GM21786 (cell line): ENCODE measurements around the gene LRMDA.

Experiments used
- ATAC-seq: cut with Tn5 transposase; IDR thresholded peaks from one replicate; pipeline ENCODE4 v1.9.1; 2021; ENCODE audit not compliant: unreplicated experiment

The LRMDA gene

GRCh38 chr10:76433161-76434005 is 1002.0 kb downstream of the LRMDA start:
- ATAC-seq: no peak

- no peak for ATAC-seq
These were observed 1003.7 kb downstream of the LRMDA start for GRCh38 chr10:76435157-76435556.

GRCh38 chr10:76436401-76436811 is 1005.0 kb downstream of the LRMDA start:
- no peak for ATAC-seq

DNA sequence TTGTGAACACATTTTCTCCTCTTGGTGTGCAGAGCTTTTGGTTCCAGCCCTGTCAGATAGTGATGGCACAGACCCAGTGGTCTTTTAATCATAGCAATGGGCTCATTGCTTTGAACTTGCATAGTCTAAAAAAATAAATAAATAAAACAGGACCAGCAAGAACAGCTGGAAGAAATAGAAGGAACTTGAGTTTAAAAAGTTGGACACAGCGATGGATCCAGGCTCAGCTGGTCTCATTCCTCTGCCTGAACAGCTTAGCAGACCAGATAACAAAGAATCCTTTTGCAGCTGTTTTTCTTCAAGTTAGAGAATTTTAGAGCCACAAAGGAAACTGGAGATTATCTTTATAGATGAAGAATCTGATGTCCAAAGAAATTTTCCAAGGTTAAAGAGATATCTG is 1005.6 kb downstream of the LRMDA start:
- no peak for ATAC-seq

DNA sequence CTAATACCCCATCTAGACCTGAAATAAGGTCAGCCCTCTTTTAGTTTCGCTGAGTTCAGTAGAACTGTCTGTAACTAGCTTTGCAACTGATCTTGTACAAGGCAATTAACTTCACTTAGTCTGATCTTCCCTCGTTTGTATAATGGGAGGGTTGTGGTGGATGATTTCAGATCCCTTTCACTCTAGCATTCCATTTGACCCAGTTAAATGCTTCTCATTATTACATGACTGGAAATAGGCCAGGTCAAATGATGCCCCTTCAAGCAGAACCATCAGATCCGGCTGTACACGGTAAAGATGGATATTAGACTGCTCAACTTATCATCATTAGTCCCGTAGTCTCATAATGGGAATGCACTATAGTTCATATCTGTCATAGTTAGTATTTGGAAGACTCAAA is 1009.0 kb downstream of the LRMDA start:
- ATAC-seq: no peak

DNA sequence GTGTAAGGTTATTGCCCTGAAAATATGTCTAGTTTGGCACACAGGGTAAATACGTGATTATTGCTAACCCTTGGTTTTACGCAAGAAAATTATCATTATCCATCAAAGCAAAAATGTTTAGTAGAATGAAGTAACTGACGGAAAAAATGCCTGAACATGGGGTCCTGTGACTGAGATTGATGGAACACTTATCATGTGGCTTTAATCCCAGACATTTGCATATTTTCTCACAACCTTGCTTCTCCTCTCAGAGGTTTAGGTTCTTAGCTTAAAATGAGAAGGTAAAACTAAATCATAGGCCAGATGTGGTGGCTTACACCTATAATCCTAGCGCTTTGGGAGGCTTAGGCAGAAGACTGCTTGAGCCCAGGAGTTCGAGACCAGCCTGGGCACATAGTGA is 1010.7 kb downstream of the LRMDA start:
- no peak for ATAC-seq

- ATAC-seq: no peak
These were observed 1012.8 kb downstream of the LRMDA start for GRCh38 chr10:76444034-76444800.

- no peak for ATAC-seq
These were observed 1016.2 kb downstream of the LRMDA start for GRCh38 chr10:76447578-76447977.

DNA sequence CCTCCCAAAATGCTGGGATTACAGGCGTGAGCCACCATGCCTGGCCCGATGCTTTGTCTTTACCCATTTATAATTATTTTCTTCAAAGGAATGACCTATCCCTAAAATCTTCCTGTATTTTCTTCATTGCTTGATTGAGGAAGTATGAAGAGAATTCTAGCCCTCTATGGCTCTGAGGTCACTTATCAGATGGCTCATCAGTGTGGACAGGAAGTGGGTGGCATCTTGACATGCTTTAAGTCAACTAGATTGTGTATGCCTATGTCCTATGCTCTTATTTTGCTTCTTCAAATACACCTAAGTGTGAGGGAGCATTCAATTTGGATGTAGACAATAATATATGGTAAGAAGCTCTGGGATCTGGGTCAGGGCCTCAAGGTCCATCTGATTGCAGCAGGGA is 1020.5 kb downstream of the LRMDA start:
- no peak for ATAC-seq

GRCh38 chr10:76453332-76453731 is 1021.9 kb downstream of the LRMDA start:
- ATAC-seq: no peak

- ATAC-seq: no peak
These were observed 1022.6 kb downstream of the LRMDA start for GRCh38 chr10:76453997-76454396.

GRCh38 chr10:76454506-76455140 is 1023.2 kb downstream of the LRMDA start:
- ATAC-seq: no peak

DNA sequence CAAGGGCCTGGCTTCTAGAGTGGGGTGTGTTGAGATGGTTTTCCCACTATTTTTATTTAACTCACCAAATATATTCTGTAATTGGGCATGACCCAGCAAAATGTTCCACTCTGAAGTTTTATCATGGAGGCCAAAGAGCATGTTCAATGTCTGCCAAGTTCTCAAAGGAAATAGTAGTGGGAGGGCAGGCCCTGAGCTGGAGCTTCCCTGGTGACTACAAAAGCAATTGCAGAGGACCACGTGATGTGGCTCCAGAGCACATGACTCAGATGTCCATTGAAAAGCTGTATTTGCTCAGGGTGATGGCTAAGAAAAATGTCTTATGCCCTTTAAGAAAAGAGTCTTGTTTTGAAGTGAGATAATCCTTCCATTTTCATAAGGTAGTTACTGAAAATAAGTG is 1024.8 kb downstream of the LRMDA start:
- no peak for ATAC-seq

GRCh38 chr10:76459016-76459730 is 1027.7 kb downstream of the LRMDA start:
- ATAC-seq: no peak

GRCh38 chr10:76461024-76461423 is 1029.6 kb downstream of the LRMDA start:
- no peak for ATAC-seq

- ATAC-seq: no peak
These were observed 1031.7 kb downstream of the LRMDA start for GRCh38 chr10:76463111-76463510.

DNA sequence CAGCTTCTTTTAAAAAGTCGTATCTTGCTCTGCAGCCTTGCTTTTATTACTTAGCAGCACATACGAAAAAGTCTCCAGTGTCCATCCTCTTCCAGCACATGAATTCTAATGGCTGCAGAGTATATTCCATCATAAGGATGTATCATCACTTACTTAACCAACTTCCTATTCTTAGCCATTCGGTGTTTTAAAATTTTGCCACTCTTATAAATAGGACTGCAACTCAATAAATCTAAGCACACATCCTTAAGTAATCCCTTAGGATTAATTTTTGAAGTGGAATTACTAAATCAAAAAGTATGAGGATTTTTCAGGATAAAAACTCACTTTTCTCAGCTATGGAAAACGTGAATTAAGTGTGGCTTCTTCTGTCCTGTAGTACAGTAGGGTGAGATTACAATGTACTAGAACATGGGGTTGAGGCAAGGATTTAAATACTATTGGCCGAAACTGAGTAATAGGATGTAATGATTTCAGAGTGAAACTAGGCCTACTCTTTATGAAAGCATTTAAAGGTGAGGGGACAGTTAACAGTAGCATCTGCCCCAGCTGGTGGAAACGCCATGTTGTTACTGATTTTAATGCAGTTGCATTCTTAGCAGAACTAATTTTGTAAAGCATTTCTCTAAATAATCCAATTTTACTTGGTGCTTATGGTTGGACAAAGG is 1035.5 kb downstream of the LRMDA start:
- no peak for ATAC-seq

DNA sequence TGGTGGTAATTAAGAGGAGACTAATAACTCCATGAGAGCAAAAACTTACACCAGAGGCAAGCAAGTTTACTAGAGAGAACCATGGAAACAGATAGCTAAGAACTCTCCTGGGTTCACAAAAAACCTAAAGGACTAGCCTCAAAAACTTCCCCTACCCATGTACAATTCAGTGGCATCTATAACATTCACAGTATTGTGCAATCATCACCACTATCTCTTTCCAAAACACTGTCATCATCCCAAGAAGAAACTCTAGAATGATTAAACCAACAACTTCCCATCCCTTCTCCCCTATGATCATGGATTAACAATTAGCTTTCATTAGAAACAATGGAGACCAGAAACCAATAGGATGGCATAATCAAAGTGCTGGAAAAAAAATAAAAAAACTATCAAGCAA is 1038.3 kb downstream of the LRMDA start:
- ATAC-seq: no peak

DNA sequence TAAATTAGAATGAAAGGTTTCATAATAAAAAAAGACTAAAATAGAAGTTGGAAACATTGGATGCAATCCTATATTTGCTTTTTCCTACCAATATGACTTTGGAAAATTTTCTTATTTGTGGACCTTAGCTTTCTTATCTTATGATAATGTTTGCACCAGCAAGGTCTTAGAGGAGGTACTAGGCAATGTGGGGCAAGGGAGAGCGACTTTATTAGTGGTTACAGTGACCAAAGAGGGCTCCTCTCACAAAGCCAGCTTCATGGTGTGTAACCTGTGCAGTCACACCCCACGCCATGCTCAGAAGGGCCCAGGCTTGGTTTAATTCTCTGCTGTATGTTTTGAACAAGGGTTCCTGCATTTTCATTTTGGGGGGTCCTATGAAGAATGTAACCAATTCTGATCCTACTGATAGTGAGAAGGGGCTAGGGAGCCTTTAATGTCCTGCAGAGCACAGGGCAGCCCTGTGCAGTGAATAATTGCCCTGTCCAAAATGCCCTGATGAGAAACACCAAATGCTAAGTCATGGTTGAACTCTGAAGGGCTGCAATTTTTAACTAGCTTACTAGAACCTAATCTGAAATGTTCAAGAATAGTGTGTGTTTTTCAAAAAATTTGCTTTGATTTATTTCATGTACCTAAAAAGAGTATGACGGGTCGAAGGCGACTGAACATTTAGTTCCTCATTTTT is 1047.8 kb downstream of the LRMDA start:
- ATAC-seq: no peak

GRCh38 chr10:76481178-76481577 is 1049.8 kb downstream of the LRMDA start:
- ATAC-seq: no peak
